BJ (cell line): ENCODE data around the gene PKLR. TPM values are rescaled to one million over a fixed set of nuclear protein-coding genes. Genes with fewer than 3 reads are reported as not detected.
A peak's percentile ranks its signal among the peaks of the same experiment; 100 is the strongest.

Experiments used
- CTCF ChIA-PET: fragments of 350-600 bp; formaldehyde crosslinking; extraction: SDS; loops from one replicate; lab custom pipeline; 2021; ENCODE audit warnings: antibody characterized with exemption, inconsistent platforms; lab: Yijun Ruan, JAX
- POLR2A ChIA-PET: fragments of 300-600 bp; sonication (Branson Sonifier 250); formaldehyde crosslinking; extraction: SDS; loops from one replicate; lab custom pipeline; 2021; ENCODE audit warnings: antibody characterized with exemption; lab: Charles Lee
- DNase-seq: peaks from one replicate; pipeline ENCODE4 v3.0.0-alpha.2; 2011; ENCODE audit warnings: low read depth
- H3K27me3 ChIP-seq: 2 replicates; pipeline ENCODE4 v1.6.0; 2011; ENCODE audit warnings: low read length; ENCODE audit not compliant: control insufficient read depth, insufficient read depth
- H3K36me3 ChIP-seq: 2 replicates; pipeline ENCODE4 v1.5.1; 2011; ENCODE audit warnings: low read length; ENCODE audit not compliant: control insufficient read depth, insufficient read depth
- H3K4me3 ChIP-seq: 2 replicates; pipeline ENCODE4 v1.5.1; 2011; ENCODE audit warnings: low read depth, mild to moderate bottlenecking, control low read depth, low read length
- polyA plus RNA-seq: library from polyadenylated mRNA; depleted of rRNA; stranded (reverse); fragments of >200 nt; gene quantifications from 2 replicates; pipeline ENCODE4 v1.2.3, GENCODE V29; 2011
- TF ChIP-seq, protein P1 (sequence below): IDR thresholded peaks from 2 replicates; pipeline ENCODE4 v1.5.1; 2011; ENCODE audit warnings: low read depth, mild to moderate bottlenecking, control low read depth, inconsistent platforms, low read length, moderate library complexity; ENCODE audit not compliant: insufficient read depth

PKLR gene
- polyA plus RNA-seq, 1 experiment = 0.02 TPM

DNA sequence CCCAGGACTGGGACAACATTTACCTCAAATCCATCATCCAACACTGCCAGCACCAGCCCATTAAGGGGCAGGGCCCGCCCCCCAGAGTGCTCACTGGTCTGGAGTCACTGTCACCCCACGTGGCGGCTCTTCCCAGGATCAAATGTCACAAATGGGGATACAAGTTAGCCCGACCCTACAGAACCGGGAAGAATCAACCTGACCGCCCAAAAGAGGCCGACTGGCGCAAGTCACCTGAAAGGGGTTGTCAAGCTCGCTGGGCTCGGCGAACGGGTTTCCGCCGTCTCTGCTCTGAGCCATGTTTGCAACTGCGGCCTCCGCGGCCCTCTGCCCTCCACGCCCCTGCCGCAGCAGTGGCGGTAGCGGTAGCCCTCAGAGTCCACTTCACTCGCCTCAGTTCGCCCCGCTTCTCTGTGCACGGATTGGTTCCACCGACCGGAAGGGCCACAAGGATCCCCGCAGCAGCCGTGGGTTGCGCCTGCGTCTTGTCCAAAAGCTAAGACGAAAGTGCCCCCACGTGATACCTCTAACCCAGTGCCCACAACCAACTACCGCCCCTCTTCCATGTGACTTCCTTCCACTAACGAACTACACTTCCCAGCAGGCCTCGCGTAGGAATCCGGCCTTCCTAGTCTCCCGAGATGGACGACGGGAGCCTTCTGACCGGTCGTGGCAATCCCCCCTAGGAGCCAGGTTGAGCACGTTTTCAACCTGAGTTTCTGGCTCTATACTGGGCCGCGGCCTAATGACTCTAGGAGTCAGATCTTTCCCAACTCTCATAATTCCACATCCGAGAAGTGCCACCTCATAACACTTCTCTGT, 39.2 kb downstream of the PKLR start, which contains the start of gene SCAMP3:
Gene SCAMP3 (minus strand): TSS at position 509 of the 822 bp plus-strand sequence. CDS start 209 bp downstream, at position 300.
- ChIA-PET CTCF (interaction anchor here (0.5 to 4.0 kb wide), 3 partner anchors 11 to 476 kb away, joined by 3 to 44 read pairs (median 6); partner anchors contain the start of gene CLK2), POLR2A (no interaction called here)
- peak within 1 kb of the TSS; percentile 73 for H3K4me3 ChIP-seq
- DNase-seq = peak; percentile 94
- TF ChIP-seq, protein P1, sequence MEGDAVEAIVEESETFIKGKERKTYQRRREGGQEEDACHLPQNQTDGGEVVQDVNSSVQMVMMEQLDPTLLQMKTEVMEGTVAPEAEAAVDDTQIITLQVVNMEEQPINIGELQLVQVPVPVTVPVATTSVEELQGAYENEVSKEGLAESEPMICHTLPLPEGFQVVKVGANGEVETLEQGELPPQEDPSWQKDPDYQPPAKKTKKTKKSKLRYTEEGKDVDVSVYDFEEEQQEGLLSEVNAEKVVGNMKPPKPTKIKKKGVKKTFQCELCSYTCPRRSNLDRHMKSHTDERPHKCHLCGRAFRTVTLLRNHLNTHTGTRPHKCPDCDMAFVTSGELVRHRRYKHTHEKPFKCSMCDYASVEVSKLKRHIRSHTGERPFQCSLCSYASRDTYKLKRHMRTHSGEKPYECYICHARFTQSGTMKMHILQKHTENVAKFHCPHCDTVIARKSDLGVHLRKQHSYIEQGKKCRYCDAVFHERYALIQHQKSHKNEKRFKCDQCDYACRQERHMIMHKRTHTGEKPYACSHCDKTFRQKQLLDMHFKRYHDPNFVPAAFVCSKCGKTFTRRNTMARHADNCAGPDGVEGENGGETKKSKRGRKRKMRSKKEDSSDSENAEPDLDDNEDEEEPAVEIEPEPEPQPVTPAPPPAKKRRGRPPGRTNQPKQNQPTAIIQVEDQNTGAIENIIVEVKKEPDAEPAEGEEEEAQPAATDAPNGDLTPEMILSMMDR = no peak
- peaks cover 25% of the 10 kb centered on the region for H3K36me3 ChIP-seq
- H3K27me3 ChIP-seq = no peaks in the 10 kb centered on the region

DNA sequence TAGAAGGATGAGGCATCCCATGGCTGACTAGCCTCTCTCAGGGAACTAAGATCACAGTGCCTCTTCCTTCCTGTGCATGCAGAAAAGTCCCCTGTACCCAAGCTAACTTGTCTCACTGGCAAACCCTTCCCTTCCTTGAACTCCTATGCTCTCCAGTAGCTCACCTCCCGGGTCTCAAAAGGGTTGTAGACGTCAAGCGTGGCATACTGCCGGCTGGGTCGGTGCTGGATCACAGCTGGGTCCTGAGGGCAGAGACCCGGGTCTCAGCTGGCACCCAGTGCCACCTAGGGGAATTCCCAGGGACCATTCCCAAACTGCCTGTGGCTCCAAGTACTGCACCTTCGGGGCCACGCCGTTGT, 39.8 kb downstream of the PKLR start:
- POLR2A ChIA-PET = no interaction called here
- TF ChIP-seq, protein P1 = no peak
- Histone ChIP-seq H3K36me3 (peaks cover 26% of the 10 kb centered on the region), H3K4me3 (peak overlapping the region; percentile 73), H3K27me3 (no peaks in the 10 kb centered on the region)
- DNase-seq = no peak
- CTCF ChIA-PET = interaction anchor here (0.5 to 4.0 kb wide), 5 partner anchors 9 to 476 kb away, joined by 3 to 44 read pairs (median 5); partner anchors contain the start of gene CLK2

DNA sequence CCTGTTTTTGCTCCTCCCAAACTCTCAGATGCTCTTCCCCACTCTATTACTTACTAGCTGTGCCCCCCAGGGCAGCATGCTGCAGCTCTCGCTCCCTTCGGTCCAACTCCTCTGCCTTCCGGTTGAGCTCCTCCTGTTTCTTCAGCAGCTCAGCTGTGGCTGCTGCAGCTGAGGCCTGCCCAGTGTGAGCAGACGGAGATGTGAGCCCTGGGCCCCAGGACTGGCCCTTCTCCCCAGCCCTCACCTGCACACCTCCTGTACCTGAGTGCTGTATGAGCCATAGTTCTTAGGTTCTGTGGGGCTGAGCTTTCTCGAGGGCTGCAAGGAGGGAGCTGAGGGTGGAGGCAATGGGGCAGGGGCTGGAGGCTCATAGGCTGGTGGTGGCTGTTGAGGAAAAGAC, 41.0 kb downstream of the PKLR start:
- ChIA-PET POLR2A (no interaction called here), CTCF (interaction anchor here (0.7 to 4.0 kb wide), 7 partner anchors 10 to 142 kb away, joined by 3 to 44 read pairs (median 4); partner anchors contain the start of genes CLK2 and THBS3)
- H3K36me3 ChIP-seq = peaks cover 24% of the 10 kb centered on the region

DNA sequence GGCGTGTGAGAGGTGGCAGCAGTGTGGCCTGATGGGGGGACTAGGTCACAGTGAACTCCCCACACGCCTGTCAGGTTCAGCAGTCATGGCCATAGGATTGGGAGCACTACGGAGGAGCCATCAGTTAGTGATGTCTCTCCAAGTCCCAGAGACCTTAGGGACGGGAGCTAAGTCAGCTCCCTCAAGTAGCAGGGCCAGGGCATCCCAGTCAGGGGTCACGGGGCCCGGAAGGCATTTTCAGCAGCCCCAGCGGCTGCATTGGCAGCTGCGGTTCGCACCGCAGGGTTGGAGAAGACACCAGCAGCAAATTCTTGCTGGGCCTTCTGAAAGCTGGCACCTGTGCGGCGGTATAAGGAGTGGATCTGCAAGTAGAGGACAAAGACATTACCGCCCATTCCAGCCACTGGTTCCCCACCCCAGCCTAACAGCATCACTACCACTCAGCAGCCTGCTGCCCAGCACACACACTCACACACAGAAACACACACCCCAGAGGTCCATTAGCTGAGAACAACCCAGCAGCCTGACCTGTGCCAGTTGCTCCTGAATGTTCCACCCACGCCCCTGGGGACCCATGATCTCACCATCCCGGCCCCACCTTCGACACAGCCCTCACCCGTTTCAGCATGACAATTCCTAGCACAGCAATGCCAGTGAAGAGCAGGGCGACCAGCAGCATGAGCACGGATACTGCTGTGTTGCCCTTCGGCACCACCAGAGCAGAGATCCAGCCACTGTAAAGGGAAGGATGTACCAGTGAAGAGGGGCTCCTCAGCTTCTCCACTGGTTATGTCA, 45.0 kb downstream of the PKLR start:
- Histone ChIP-seq H3K36me3 (peaks cover 10% of the 10 kb centered on the region), H3K27me3 (no peaks in the 10 kb centered on the region), H3K4me3 (no peak overlapping the region)
- CTCF ChIA-PET = interaction anchor here (1.8 to 1.9 kb wide), 2 partner anchors 49 to 66 kb away, joined by 4 to 9 read pairs; no protein-coding TSS in a partner anchor
- DNase-seq = no peak
- POLR2A ChIA-PET = interaction anchor here (0.6 kb wide), 2 partner anchors 62 to 206 kb away, joined by 3 to 8 read pairs; no protein-coding TSS in a partner anchor
- TF ChIP-seq, protein P1 = no peak

More for the DNA sequence above, 41.0 kb downstream of the PKLR start:
- H3K4me3 ChIP-seq = no peak overlapping the region
- DNase-seq = no peak
- TF ChIP-seq, protein P1 = no peak
- no peaks in the 10 kb centered on the region for H3K27me3 ChIP-seq
